ENCODE measurements around the gene EBNA1BP2. TPM values are rescaled to one million over a fixed set of nuclear protein-coding genes. Genes with fewer than 3 reads are reported as not detected.

Gene EBNA1BP2
- 25.9 and 27.4 TPM in 2 replicates for total RNA-seq
- 46.1 TPM for total RNA-seq (2013)
- polyA plus RNA-seq: 10.1 and 11.4 TPM in 2 replicates
- polyA minus RNA-seq: 20.1 and 22.6 TPM in 2 replicates

GRCh38 chr1:43171876-43172526, at the start of gene EBNA1BP2, which contains the start of gene CFAP57:
Gene EBNA1BP2, minus strand, starts transcription at chr1:43172290. Its CDS starts 172 bp downstream, at chr1:43172118.
Gene CFAP57, plus strand, starts transcription at chr1:43172330. Its CDS starts 424 bp downstream, at chr1:43172754.
- Histone ChIP-seq H3K9ac (ENCODE audit: low read length) (peak within 1 kb of the TSS; percentile 75), H3K4me1 (ENCODE audit: control insufficient read depth in 2 of 2, insufficient read depth in 2 of 2, low read length in 2 of 2) (peaks cover 7 to 12% of the 10 kb centered on the region in 2 donors), H4K20me1 (ENCODE audit: control insufficient read depth, insufficient read depth, low read length, poor library complexity, severe bottlenecking) (no peaks in the 10 kb centered on the region), H3K4me3 (ENCODE audit: control extremely low read depth in 1 of 5, extremely low read depth in 1 of 5, insufficient read depth in 1 of 5, low read depth in 2 of 5, low read length in 4 of 5) (peak within 1 kb of the TSS; percentile 75 to 96 (median 82)), H2AFZ (ENCODE audit: insufficient read depth, low read depth, low read length, poor library complexity, severe bottlenecking) (peak within 1 kb of the TSS; percentile 94), H3K79me2 (ENCODE audit: control insufficient read depth, insufficient read depth, low read length) (peaks cover 21% of the 10 kb centered on the region), H3K36me3 (replicated peaks in 1 of 2; ENCODE audit: control extremely low read depth in 1 of 2, control insufficient read depth in 1 of 2, extremely low read depth in 1 of 2, insufficient read depth in 2 of 2, low read length in 1 of 2) (peaks cover 0 to 36% of the 10 kb centered on the region in 2 experiments), H3K9me3 (ENCODE audit: control extremely low read depth in 1 of 3, control insufficient read depth in 2 of 3, insufficient read depth in 1 of 3, low read length in 2 of 3) (no peaks in the 10 kb centered on the region), H3K27ac (ENCODE audit: low read length in 2 of 2) (peak within 1 kb of the TSS; percentile 31 to 72), H3K27me3 (replicated peaks in 1 of 4; ENCODE audit: control extremely low read depth in 1 of 4, control insufficient read depth in 3 of 4, insufficient read depth in 4 of 4, low read length in 3 of 4) (peaks cover 0 to 18% (median 13%) of the 10 kb centered on the region in 4 experiments), H3K4me2 (replicated peaks; ENCODE audit: low read depth, low read length, poor library complexity, severe bottlenecking) (peak within 1 kb of the TSS; percentile 84)
- H3K4me3 Mint-ChIP-seq: peak within 1 kb of the TSS; percentile 96
- peak within 1 kb of the TSS; percentile 93 for H3K27ac Mint-ChIP-seq
- ChIA-PET CTCF (interaction anchor here (0.6 to 2.8 kb wide), 5 partner anchors 47 to 259 kb away, joined by 3 to 10 read pairs (median 4); no protein-coding TSS in a partner anchor), POLR2A (interaction anchor here (0.5 to 1.7 kb wide), 9 partner anchors 185 to 1647 kb away, joined by 3 to 5 read pairs (median 4); partner anchors contain the start of genes CDC20, KDM4A, MED8 and SZT2)
- ATAC-seq (ENCODE audit: low read depth) (peak; percentile 73), DNase-seq (peak; percentile 97)
- H3K9me3 Mint-ChIP-seq (ENCODE audit: insufficient read depth): no peaks in the 10 kb centered on the region
- TF ChIP-seq EZH2 (IDR thresholded peaks at IDR 0.05; ENCODE audit: borderline replicate concordance, insufficient read depth, low read depth, low read length, poor library complexity, severe bottlenecking): no peak
- TF ChIP-seq, protein P1, sequence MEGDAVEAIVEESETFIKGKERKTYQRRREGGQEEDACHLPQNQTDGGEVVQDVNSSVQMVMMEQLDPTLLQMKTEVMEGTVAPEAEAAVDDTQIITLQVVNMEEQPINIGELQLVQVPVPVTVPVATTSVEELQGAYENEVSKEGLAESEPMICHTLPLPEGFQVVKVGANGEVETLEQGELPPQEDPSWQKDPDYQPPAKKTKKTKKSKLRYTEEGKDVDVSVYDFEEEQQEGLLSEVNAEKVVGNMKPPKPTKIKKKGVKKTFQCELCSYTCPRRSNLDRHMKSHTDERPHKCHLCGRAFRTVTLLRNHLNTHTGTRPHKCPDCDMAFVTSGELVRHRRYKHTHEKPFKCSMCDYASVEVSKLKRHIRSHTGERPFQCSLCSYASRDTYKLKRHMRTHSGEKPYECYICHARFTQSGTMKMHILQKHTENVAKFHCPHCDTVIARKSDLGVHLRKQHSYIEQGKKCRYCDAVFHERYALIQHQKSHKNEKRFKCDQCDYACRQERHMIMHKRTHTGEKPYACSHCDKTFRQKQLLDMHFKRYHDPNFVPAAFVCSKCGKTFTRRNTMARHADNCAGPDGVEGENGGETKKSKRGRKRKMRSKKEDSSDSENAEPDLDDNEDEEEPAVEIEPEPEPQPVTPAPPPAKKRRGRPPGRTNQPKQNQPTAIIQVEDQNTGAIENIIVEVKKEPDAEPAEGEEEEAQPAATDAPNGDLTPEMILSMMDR (IDR thresholded peaks at IDR 0.05): no peak
- H3K27me3 Mint-ChIP-seq: peaks cover 20% of the 10 kb centered on the region
- intact Hi-C loops (cut with micrococcal nuclease): loop anchor here (1.0 to 5.0 kb wide), 8 partner anchors 217 to 1135 kb away; partner anchors contain the start of genes C1orf50, ERMAP, IPO13 and MED8
- peaks cover 27% of the 10 kb centered on the region for H3K4me1 Mint-ChIP-seq
- WGBS (ENCODE audit: insufficient coverage): under 1% methylated on average over 44 of the region's 45 CpGs

Measured in B cell (primary cell).